ENCODE measurements around the gene BEND7. TPM values are rescaled to one million over a fixed set of nuclear protein-coding genes. Genes with fewer than 3 reads are reported as not detected.

The BEND7 gene
- total RNA-seq, 1 experiment from 2014 or later = 7.6 TPM

GRCh38 chr10:13500201-13500600 lies 28.6 kb downstream of the BEND7 start:
- H3K27me3 ChIP-seq (ENCODE audit: control insufficient read depth, insufficient read depth, low read length) = no peaks in the 10 kb centered on the region
- ChIA-PET CTCF (no interaction called here), POLR2A (no interaction called here)
- no peaks in the 10 kb centered on the region for H3K9me3 ChIP-seq (ENCODE audit: control insufficient read depth, insufficient read depth, low read depth, low read length)
- H3K36me3 ChIP-seq (ENCODE audit: control insufficient read depth, insufficient read depth, low read length) = no peaks in the 10 kb centered on the region
- TF ChIP-seq TCF7L2 (IDR thresholded peaks at IDR 0.05; ENCODE audit: low read depth, low read length) (no peak), SIN3A (IDR thresholded peaks at IDR 0.05; ENCODE audit: borderline replicate concordance, insufficient read depth, low read depth, low read length) (no peak), REST (IDR thresholded peaks at IDR 0.05; ENCODE audit: insufficient read depth in 1 of 2, low read depth in 2 of 2, low read length in 1 of 2) (no peak), POLR2AphosphoS5 (IDR thresholded peaks at IDR 0.05; ENCODE audit: low read depth, low read length) (no peak), CTCF (IDR thresholded peaks at IDR 0.05) (no peak)
- intact Hi-C loops (cut with micrococcal nuclease; ENCODE audit: unreplicated experiment) = no loop called here
- no peak overlapping the region for H3K4me3 ChIP-seq (ENCODE audit: low read depth in 2 of 2, low read length in 2 of 2)
- H3K4me1 ChIP-seq (ENCODE audit: control insufficient read depth, insufficient read depth, low read length) = no peaks in the 10 kb centered on the region
- DNase-seq (ENCODE audit: low read depth, low spot score) (no peak), ATAC-seq (no peak)
- no peak overlapping the region for H3K27ac ChIP-seq (ENCODE audit: low read length)
- no TSS peak for BruUV-seq (replicated peaks)
- in situ Hi-C loops (cut with HindIII; ENCODE audit: low pct_unique_long_range_greater_than_20kb, low sequenced_read_pairs) = no loop called here

GRCh38 chr10:13499150-13499549 lies 29.7 kb downstream of the BEND7 start:
- DNase-seq (ENCODE audit: low read depth, low spot score) = no peak
- ChIA-PET CTCF (no interaction called here), POLR2A (no interaction called here)
- no peak overlapping the region for H3K4me3 ChIP-seq (ENCODE audit: low read depth in 2 of 2, low read length in 2 of 2)
- intact Hi-C loops (cut with micrococcal nuclease; ENCODE audit: unreplicated experiment) (no loop called here), in situ Hi-C loops (cut with HindIII; ENCODE audit: low pct_unique_long_range_greater_than_20kb, low sequenced_read_pairs) (no loop called here)
- H3K36me3 ChIP-seq (ENCODE audit: control insufficient read depth, insufficient read depth, low read length) = no peaks in the 10 kb centered on the region
- no peaks in the 10 kb centered on the region for H3K9me3 ChIP-seq (ENCODE audit: control insufficient read depth, insufficient read depth, low read depth, low read length)
- BruUV-seq (replicated peaks) = no TSS peak
- no peaks in the 10 kb centered on the region for H3K4me1 ChIP-seq (ENCODE audit: control insufficient read depth, insufficient read depth, low read length)
- no peaks in the 10 kb centered on the region for H3K27me3 ChIP-seq (ENCODE audit: control insufficient read depth, insufficient read depth, low read length)
- no peak for ATAC-seq
- TF ChIP-seq REST (IDR thresholded peaks at IDR 0.05; ENCODE audit: insufficient read depth in 1 of 2, low read depth in 2 of 2, low read length in 1 of 2) = no peak
- no peak for TF ChIP-seq TCF7L2 (IDR thresholded peaks at IDR 0.05; ENCODE audit: low read depth, low read length)
- TF ChIP-seq CTCF (IDR thresholded peaks at IDR 0.05) = no peak
- TF ChIP-seq POLR2AphosphoS5 (IDR thresholded peaks at IDR 0.05; ENCODE audit: low read depth, low read length) = no peak
- no peak for TF ChIP-seq SIN3A (IDR thresholded peaks at IDR 0.05; ENCODE audit: borderline replicate concordance, insufficient read depth, low read depth, low read length)
- no peak overlapping the region for H3K27ac ChIP-seq (ENCODE audit: low read length)

Data from Panc1 (cell line).